ENCODE results near the gene ATF6.

ATF6 gene

GRCh38 chr1:161848676-161849075 is 82.6 kb downstream of the ATF6 start:
- Histone ChIP-seq H3K4me1 (ENCODE audit: control insufficient read depth, insufficient read depth, low read length) (no peaks in the 10 kb centered on the region), H3K27ac (ENCODE audit: insufficient read depth, low read depth, low read length, poor library complexity, severe bottlenecking) (no peak overlapping the region), H3K36me3 (ENCODE audit: control insufficient read depth, insufficient read depth, low read length) (no peaks in the 10 kb centered on the region), H3K4me3 (ENCODE audit: insufficient read depth, low read depth, low read length) (no peak overlapping the region), H3K27me3 (ENCODE audit: control insufficient read depth, insufficient read depth, low read length, poor library complexity, severe bottlenecking) (no peaks in the 10 kb centered on the region), H3K9me3 (ENCODE audit: control insufficient read depth, low read length) (no peaks in the 10 kb centered on the region)
- 80 to 100% methylated on average over 1 of the region's 1 CpG for WGBS, 2 experiments

GRCh38 chr1:161849518-161849917 is 83.4 kb downstream of the ATF6 start:
- no peaks in the 10 kb centered on the region for H3K4me1 ChIP-seq (ENCODE audit: control insufficient read depth, insufficient read depth, low read length)
- no peaks in the 10 kb centered on the region for H3K27me3 ChIP-seq (ENCODE audit: control insufficient read depth, insufficient read depth, low read length, poor library complexity, severe bottlenecking)
- H3K27ac ChIP-seq (ENCODE audit: insufficient read depth, low read depth, low read length, poor library complexity, severe bottlenecking): no peak overlapping the region
- no peaks in the 10 kb centered on the region for H3K36me3 ChIP-seq (ENCODE audit: control insufficient read depth, insufficient read depth, low read length)
- no peaks in the 10 kb centered on the region for H3K9me3 ChIP-seq (ENCODE audit: control insufficient read depth, low read length)
- no peak overlapping the region for H3K4me3 ChIP-seq (ENCODE audit: insufficient read depth, low read depth, low read length)

GRCh38 chr1:161855260-161855659 is 89.1 kb downstream of the ATF6 start:
- WGBS, 2 experiments: 94 to 98% methylated on average over 1 of the region's 1 CpG
- no peaks in the 10 kb centered on the region for H3K9me3 ChIP-seq (ENCODE audit: control insufficient read depth, low read length)

GRCh38 chr1:161858271-161858670 is 92.2 kb downstream of the ATF6 start:
- Histone ChIP-seq H3K27ac (ENCODE audit: insufficient read depth, low read depth, low read length, poor library complexity, severe bottlenecking) (no peak overlapping the region), H3K36me3 (ENCODE audit: control insufficient read depth, insufficient read depth, low read length) (peaks cover 2% of the 10 kb centered on the region), H3K4me3 (ENCODE audit: insufficient read depth, low read depth, low read length) (no peak overlapping the region), H3K27me3 (ENCODE audit: control insufficient read depth, insufficient read depth, low read length, poor library complexity, severe bottlenecking) (no peaks in the 10 kb centered on the region), H3K4me1 (ENCODE audit: control insufficient read depth, insufficient read depth, low read length) (no peaks in the 10 kb centered on the region), H3K9me3 (ENCODE audit: control insufficient read depth, low read length) (no peaks in the 10 kb centered on the region)
- WGBS, 2 experiments: 95 to 96% methylated on average over 1 of the region's 1 CpG

More at GRCh38 chr1:161855260-161855659, 89.1 kb downstream of the ATF6 start:
- H3K36me3 ChIP-seq (ENCODE audit: control insufficient read depth, insufficient read depth, low read length): no peaks in the 10 kb centered on the region
- H3K27me3 ChIP-seq (ENCODE audit: control insufficient read depth, insufficient read depth, low read length, poor library complexity, severe bottlenecking): no peaks in the 10 kb centered on the region
- no peak overlapping the region for H3K27ac ChIP-seq (ENCODE audit: insufficient read depth, low read depth, low read length, poor library complexity, severe bottlenecking)
- H3K4me3 ChIP-seq (ENCODE audit: insufficient read depth, low read depth, low read length): no peak overlapping the region
- no peaks in the 10 kb centered on the region for H3K4me1 ChIP-seq (ENCODE audit: control insufficient read depth, insufficient read depth, low read length)

- Histone ChIP-seq H3K9me3 (ENCODE audit: control insufficient read depth, low read length) (no peaks in the 10 kb centered on the region), H3K4me1 (ENCODE audit: control insufficient read depth, insufficient read depth, low read length) (no peaks in the 10 kb centered on the region), H3K36me3 (ENCODE audit: control insufficient read depth, insufficient read depth, low read length) (peaks cover 3% of the 10 kb centered on the region), H3K27ac (ENCODE audit: insufficient read depth, low read depth, low read length, poor library complexity, severe bottlenecking) (no peak overlapping the region), H3K4me3 (ENCODE audit: insufficient read depth, low read depth, low read length) (no peak overlapping the region), H3K27me3 (ENCODE audit: control insufficient read depth, insufficient read depth, low read length, poor library complexity, severe bottlenecking) (no peaks in the 10 kb centered on the region)
These were observed 97.4 kb downstream of the ATF6 start for GRCh38 chr1:161863549-161863948.

- Histone ChIP-seq H3K4me1 (ENCODE audit: control insufficient read depth, insufficient read depth, low read length) (no peaks in the 10 kb centered on the region), H3K27ac (ENCODE audit: insufficient read depth, low read depth, low read length, poor library complexity, severe bottlenecking) (no peak overlapping the region), H3K4me3 (ENCODE audit: insufficient read depth, low read depth, low read length) (no peak overlapping the region), H3K27me3 (ENCODE audit: control insufficient read depth, insufficient read depth, low read length, poor library complexity, severe bottlenecking) (no peaks in the 10 kb centered on the region), H3K9me3 (ENCODE audit: control insufficient read depth, low read length) (no peaks in the 10 kb centered on the region), H3K36me3 (ENCODE audit: control insufficient read depth, insufficient read depth, low read length) (peaks cover 3% of the 10 kb centered on the region)
- WGBS, 2 experiments: 93 to 100% methylated on average over 1 of the region's 1 CpG
These were observed 98.5 kb downstream of the ATF6 start for GRCh38 chr1:161864577-161864976.

- Histone ChIP-seq H3K4me1 (ENCODE audit: control insufficient read depth, insufficient read depth, low read length) (no peaks in the 10 kb centered on the region), H3K27me3 (ENCODE audit: control insufficient read depth, insufficient read depth, low read length, poor library complexity, severe bottlenecking) (no peaks in the 10 kb centered on the region), H3K27ac (ENCODE audit: insufficient read depth, low read depth, low read length, poor library complexity, severe bottlenecking) (no peak overlapping the region), H3K9me3 (ENCODE audit: control insufficient read depth, low read length) (no peaks in the 10 kb centered on the region), H3K4me3 (ENCODE audit: insufficient read depth, low read depth, low read length) (no peak overlapping the region), H3K36me3 (ENCODE audit: control insufficient read depth, insufficient read depth, low read length) (peaks cover 3% of the 10 kb centered on the region)
- 93 to 94% methylated on average over 3 of the region's 3 CpGs for WGBS, 2 experiments
These were observed 100.1 kb downstream of the ATF6 start for GRCh38 chr1:161866241-161866640.

- no peaks in the 10 kb centered on the region for H3K4me1 ChIP-seq (ENCODE audit: control insufficient read depth, insufficient read depth, low read length)
- no CpG with 5 or more reads among the region's 2 CpGs for WGBS, 2 experiments
- H3K27ac ChIP-seq (ENCODE audit: insufficient read depth, low read depth, low read length, poor library complexity, severe bottlenecking): no peak overlapping the region
- H3K9me3 ChIP-seq (ENCODE audit: control insufficient read depth, low read length): no peaks in the 10 kb centered on the region
- H3K4me3 ChIP-seq (ENCODE audit: insufficient read depth, low read depth, low read length): no peak overlapping the region
- no peaks in the 10 kb centered on the region for H3K27me3 ChIP-seq (ENCODE audit: control insufficient read depth, insufficient read depth, low read length, poor library complexity, severe bottlenecking)
- no peaks in the 10 kb centered on the region for H3K36me3 ChIP-seq (ENCODE audit: control insufficient read depth, insufficient read depth, low read length)
These were observed 102.7 kb downstream of the ATF6 start for GRCh38 chr1:161868832-161869231.

GRCh38 chr1:161869291-161869690 is 103.2 kb downstream of the ATF6 start:
- H3K4me3 ChIP-seq (ENCODE audit: insufficient read depth, low read depth, low read length): no peak overlapping the region
- no peaks in the 10 kb centered on the region for H3K27me3 ChIP-seq (ENCODE audit: control insufficient read depth, insufficient read depth, low read length, poor library complexity, severe bottlenecking)
- no peaks in the 10 kb centered on the region for H3K4me1 ChIP-seq (ENCODE audit: control insufficient read depth, insufficient read depth, low read length)
- H3K9me3 ChIP-seq (ENCODE audit: control insufficient read depth, low read length): no peaks in the 10 kb centered on the region
- H3K36me3 ChIP-seq (ENCODE audit: control insufficient read depth, insufficient read depth, low read length): no peaks in the 10 kb centered on the region
- H3K27ac ChIP-seq (ENCODE audit: insufficient read depth, low read depth, low read length, poor library complexity, severe bottlenecking): no peak overlapping the region

GRCh38 chr1:161872506-161872905 is 106.4 kb downstream of the ATF6 start:
- no peaks in the 10 kb centered on the region for H3K27me3 ChIP-seq (ENCODE audit: control insufficient read depth, insufficient read depth, low read length, poor library complexity, severe bottlenecking)
- H3K27ac ChIP-seq (ENCODE audit: insufficient read depth, low read depth, low read length, poor library complexity, severe bottlenecking): no peak overlapping the region
- no peak overlapping the region for H3K4me3 ChIP-seq (ENCODE audit: insufficient read depth, low read depth, low read length)
- H3K9me3 ChIP-seq (ENCODE audit: control insufficient read depth, low read length): no peaks in the 10 kb centered on the region
- WGBS, 2 experiments: 89 to 94% methylated on average over 2 of the region's 2 CpGs
- no peaks in the 10 kb centered on the region for H3K4me1 ChIP-seq (ENCODE audit: control insufficient read depth, insufficient read depth, low read length)
- no peaks in the 10 kb centered on the region for H3K36me3 ChIP-seq (ENCODE audit: control insufficient read depth, insufficient read depth, low read length)

- Histone ChIP-seq H3K27ac (ENCODE audit: insufficient read depth, low read depth, low read length, poor library complexity, severe bottlenecking) (no peak overlapping the region), H3K36me3 (ENCODE audit: control insufficient read depth, insufficient read depth, low read length) (no peaks in the 10 kb centered on the region), H3K4me3 (ENCODE audit: insufficient read depth, low read depth, low read length) (no peak overlapping the region), H3K27me3 (ENCODE audit: control insufficient read depth, insufficient read depth, low read length, poor library complexity, severe bottlenecking) (no peaks in the 10 kb centered on the region), H3K9me3 (ENCODE audit: control insufficient read depth, low read length) (no peaks in the 10 kb centered on the region), H3K4me1 (ENCODE audit: control insufficient read depth, insufficient read depth, low read length) (no peaks in the 10 kb centered on the region)
- WGBS, 2 experiments: 95% methylated on average over 1 of the region's 1 CpG
These were observed 113.1 kb downstream of the ATF6 start for GRCh38 chr1:161879261-161879660.
